HG03095 (cell line): ENCODE results near the gene PLEKHA6.

Experiments used
- ATAC-seq: cut with Tn5 transposase; IDR thresholded peaks from one replicate; pipeline ENCODE4 v1.9.1; 2021; ENCODE audit warnings: moderate library complexity; ENCODE audit not compliant: unreplicated experiment

The PLEKHA6 gene

DNA sequence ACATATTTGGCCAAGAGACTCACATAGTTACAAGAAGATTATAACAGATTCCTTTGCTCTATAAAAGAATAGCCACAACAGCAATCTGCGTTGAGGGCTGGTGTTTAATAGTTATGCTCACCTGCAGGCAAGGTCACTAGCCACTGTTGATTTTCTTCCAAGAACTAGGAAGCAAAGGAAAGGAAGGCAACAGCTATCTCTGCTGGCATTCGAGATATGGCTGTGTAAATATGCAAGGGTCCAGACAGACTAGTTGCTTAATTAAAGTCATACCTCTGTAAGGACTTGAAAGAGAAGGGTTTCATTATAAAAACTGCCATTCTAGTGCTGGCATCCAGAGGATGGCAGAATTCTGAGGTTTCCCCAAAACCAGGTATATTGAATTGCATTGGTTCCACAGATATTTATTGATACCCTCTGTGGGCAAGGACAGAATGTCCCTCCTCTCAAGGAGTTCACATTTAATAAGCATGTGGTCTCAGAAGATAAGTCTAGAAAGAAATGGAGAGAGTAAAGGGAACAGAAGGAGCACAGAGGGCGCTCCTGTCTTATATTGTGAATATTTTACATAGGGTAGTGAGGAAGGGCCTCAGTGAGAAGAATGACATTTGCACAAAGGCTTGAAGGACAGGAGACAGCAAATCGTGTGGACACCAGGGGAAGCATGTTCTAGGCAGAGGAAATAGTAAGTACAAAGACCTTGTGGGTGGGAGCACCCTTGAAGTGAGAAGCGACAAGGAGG lies 23.6 kb upstream of the PLEKHA6 start:
- no peak for ATAC-seq

DNA sequence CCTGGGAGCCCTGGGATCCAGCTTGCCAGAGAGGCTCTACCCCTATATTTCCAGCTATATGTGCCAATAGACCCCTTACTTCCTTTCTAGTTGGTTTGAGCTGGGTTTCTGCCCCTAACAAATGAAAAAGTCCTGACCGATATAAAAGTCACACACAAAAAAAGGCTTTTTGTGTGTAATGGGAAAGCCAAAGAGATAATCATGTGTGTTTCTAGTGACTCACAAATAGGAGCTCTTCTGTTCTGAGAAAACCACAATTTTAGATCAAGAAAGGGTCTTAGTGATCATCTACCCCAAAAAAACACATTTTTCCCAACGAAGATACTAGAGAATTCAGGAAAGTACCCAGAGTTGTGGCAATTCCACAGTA lies 23.0 kb upstream of the PLEKHA6 start:
- ATAC-seq: no peak

DNA sequence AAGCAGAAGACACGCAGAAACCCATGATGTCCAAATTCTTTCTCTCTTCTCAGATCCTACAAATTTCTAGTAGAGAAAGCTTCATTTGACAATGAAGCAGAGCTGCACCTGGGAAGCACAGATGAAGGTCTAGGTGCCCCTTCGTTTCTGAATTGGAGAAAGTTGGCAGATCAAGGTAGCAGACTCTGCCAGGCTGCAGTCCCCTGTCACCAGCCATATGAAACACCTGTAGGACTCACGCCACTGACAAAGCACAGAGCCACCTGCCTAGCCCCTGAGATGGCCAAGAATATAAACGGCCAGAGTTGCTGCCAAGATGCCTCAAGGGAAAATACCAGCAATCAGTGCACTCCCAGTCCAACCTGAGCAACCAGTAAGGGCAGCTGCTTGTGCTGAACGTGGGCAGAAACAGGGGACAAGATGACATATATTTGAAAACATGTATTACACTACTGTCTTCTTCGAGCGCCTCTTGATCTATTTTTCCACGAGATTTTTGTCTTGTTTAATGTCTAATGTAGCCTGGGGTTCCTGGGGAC lies 20.6 kb upstream of the PLEKHA6 start:
- ATAC-seq: no peak

DNA sequence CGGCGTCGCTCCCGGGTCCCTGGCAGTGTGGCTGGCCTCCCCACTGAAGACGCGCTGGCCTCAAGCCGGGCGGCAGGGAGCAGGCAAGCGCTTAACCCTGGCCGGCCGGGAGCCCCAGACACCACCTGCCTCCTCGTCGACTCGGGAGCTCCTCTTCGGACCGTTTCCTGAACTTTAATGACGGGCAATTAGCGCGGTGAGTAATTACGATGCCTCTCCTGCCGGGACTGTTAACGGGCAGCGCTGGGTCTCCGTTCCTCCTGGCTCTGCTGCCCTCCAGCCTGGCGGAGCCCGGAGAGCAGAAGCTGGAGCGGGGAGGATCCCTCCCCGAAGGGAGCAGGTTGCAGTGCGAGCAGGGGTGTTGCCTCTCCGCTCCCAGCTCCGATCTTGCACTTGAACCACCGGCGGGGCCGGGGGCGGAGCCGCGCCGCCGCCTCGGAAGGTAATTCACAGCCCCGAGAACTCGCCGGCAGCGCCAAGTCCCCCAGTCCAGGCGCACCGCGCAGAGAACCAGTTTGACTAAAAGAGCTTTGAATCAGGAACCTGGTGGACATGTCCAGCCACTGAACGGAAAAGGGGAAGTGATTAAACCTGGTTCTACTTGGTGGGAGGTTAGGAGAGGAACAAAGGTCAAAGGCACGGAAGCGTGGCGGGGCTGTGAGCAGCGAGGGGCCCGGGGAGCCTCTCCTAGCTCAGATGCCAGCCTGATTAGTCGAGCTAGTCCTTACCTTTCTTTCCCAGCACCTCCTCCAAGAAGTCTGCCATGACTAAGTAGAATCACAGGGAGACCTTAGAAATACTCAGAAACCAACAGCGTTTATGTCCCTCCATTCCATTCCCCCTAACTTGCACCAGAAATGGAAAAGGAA lies 18.3 kb upstream of the PLEKHA6 start:
- peak; percentile 60 for ATAC-seq

DNA sequence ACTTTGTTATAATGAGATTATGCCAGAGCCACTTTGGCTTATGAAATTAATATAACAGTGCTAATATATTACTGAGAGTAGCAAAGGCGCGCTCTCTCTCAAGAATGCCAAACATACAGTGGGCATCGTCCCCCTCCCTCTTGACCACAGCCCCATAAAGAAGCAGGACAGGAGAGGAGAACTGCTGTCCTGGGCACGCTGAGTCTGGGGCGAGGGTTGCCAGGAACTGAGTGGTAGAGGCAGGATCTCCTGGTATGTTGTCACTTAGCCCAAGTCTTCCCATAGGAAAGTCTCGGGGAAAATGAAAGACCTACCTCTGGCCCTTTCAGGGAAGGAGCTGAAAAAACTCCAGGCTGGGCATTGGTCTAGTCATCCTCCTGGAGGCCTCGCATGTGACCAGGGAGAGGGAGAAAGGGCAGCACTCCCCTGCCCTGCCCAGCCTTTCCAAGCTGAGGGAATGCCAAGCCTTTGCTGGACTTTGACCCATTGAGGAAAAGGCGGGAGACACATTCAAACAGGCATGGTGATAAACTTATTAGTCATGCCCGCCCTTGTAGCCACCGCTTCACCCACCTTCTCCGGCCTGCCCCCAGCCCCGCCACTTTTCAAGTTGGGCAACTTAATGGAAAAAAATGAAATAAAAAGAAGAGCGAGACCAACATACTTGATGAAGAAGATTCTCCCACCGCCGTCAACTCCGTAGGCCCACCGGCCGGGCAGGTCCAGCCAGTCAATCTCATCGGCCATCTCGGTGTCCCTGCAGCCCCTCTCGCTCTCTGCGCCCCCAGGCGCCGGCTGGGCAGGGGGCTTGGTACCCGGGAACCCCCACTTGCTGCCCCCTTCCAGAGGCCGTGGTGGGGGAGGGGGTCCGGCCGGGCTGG lies 17.4 kb upstream of the PLEKHA6 start:
- no peak for ATAC-seq

DNA sequence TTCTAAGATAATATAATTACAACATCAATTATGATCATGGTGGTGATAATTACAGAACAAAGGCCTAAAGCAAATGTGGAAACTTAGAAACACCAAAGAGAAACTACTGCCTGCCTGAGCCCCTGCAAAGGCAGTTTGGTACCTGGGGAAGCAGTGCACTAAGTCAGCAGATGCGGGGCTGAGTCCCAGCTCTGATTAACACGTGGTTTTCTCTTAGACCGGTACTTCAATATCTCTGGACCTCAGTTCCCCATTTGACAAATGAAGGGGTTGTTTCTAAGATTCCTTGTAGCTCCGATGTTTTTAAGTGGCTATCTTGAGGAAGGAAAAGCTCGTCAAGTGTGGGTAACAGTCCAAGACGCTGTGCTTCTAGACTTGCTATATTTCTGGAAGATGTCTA lies 16.7 kb upstream of the PLEKHA6 start:
- no peak for ATAC-seq

DNA sequence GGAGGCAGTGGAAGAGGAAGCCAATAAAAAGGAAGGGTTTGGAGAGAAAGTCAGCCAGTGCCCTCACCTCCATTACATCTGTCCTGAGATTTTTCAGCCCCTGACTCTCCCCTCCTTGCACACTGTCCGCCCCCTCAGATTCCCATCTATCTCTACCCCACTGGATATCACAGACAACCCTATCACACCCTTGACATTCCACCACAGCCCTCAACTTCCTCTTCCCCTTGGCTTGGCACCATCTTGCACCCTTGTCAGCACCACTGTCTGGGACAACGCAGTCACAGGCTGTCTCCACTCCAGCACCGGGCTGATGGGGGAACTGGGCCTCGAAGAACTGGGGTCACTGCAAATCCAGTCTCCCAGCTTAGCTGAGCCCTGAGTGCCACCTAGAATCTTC lies 14.2 kb upstream of the PLEKHA6 start:
- no peak for ATAC-seq

DNA sequence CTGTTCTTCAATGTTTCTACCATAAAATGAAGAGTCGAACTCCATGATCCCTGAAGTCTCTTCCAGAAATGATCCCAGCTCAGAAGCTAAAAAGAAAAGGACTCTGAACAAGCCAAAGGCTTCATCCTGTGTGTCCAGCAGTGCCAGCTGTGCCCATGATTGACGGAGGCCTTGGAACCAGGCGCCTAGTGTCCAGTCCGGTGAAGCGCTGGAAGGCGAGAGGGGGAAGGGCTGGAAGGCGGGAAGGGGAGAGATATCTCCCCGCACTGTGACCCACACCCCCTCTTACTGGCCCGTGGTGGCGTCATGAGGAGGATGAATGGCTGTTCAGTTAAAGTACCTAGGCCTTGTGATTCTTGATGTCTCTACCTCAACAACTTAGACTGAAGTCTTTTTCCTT lies 10.4 kb upstream of the PLEKHA6 start:
- ATAC-seq: no peak

DNA sequence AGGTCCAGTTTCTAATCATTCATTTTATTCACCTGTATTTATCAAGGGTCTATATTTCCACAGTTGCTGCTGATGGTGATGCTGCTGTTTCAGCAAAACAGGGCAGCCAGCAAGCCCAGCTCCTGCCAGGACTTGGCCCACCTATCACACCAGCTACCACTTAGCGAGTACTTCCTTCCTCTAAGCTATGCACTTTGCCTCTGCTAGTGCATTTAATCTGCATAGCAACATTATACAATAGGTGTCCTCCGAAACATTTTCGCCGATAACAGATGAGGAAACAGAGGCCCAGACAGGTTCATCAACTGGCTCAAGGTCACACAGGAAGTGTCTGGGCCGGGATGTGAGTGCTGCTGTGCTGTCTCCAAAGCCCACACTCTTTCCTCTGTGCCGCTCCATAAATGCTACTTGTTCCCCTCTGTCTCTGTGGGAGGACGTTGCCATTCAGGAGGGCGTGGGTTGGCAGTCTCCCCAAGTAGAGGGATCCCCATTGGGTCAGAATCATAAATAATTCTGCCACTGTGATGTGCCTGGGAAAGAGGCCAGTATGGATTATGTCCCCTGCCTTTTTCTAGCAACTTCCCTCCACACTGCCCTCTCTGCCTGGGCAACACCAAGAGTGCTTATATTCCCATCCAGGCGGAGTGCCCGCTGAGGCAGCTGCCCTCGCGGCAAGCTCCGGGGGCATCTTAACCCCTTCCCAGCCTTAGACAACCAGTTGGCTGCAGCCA lies 9.4 kb upstream of the PLEKHA6 start:
- no peak for ATAC-seq

DNA sequence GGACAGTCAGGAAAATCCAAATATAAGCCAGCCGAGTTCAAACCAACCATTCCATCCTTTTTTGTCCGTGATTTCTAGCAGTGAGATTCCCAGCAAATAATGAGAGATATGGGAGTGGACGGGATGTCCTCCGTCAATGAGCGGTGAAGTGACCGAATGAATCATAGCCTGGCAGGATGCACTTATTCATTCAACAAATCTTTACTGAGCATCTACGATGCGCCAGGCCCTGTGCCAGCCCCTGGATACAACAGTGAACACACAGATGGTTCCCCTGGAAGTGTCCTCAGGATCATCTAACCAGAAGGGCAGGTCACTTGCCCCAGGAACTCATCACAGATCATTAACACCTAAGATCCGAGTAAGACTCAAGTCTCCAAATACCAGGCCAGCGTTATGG lies 8.2 kb upstream of the PLEKHA6 start:
- ATAC-seq: no peak

DNA sequence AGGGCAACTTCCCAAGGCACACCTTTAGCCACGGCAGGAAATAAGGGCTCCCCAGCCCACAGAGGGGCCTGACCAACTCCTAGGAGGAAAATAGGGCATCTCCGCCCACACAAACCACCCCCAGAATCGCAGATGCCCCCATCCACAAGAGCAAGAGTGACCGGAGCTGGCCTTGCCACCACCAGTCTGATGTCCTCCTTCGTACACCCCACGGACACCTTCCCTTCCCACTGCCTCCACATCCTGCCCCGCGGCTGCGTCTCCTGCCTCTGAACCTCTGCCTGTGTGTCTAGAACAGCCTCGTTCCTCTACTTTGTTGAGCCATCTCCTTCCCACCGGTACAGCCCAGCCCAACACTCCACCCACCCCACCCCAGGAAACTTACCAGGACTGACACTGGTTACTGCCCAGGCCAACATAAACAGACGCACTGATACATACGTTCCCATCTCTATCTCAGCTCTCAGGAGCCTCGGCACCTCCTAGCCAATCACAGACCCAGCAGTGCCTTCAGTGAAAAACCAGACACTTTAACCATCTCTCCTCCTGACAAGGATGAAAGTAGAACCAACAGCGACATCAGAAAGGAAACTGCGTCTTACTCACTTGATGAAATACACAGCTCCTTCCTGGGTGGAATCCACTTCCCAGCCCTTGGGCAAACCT lies 7.6 kb upstream of the PLEKHA6 start:
- no peak for ATAC-seq

DNA sequence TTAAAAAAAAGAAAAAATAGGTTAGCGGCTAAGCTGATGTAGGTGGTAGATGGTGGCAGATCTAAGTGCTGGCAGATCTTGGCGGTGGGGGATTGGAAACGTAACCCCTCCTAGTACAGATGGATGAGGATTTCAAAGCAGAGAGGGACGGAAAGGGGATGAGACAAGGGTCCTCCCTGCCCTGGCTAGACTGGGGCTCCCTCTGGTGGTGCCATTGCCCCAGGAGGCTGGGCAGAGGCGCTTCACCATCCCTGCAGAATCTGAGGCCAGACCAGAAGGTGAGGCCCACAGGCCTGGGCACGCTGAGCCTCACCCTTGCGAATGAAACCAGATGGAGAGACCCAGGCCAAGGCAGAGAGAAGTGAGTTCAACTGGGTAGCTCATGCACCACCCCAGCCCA lies 7.0 kb upstream of the PLEKHA6 start:
- ATAC-seq: no peak

DNA sequence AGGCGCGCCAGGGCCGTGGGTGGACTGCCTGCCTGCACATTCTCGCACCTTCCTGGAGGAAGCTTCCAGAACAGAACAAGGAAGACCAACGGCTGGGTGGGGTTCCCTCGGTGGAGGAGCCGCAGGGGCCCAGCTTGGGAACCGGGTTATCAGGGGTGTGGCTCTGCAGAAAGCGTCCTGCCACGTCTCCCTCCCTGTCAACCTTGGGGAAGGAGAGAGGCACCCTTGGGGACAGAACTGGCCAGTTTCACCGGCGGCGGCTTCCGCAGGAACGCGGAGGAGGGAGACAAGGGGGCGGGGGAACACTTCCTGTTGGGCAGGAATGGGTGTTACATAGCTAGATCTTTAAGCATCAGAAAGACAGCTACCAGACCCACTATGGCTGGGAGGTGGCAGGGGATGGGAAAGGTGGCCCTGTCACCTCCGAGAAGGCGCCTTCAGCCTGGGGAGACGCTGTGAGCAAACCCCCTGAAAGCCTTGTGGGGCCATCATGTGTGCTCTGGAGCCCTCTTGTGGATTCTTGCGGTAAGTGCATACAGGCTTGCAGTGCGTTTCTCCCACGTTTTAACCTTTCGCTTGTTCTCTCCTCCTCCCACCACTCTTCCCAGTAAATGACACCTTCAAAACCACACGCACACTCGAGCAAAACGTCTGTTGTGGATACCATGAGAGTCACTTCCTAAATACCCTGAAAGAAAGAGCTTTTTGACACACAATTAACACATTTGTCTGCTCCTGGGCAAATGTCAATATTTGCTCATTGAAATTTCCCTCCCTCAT lies 3.8 kb upstream of the PLEKHA6 start:
- ATAC-seq: peak; percentile 61

DNA sequence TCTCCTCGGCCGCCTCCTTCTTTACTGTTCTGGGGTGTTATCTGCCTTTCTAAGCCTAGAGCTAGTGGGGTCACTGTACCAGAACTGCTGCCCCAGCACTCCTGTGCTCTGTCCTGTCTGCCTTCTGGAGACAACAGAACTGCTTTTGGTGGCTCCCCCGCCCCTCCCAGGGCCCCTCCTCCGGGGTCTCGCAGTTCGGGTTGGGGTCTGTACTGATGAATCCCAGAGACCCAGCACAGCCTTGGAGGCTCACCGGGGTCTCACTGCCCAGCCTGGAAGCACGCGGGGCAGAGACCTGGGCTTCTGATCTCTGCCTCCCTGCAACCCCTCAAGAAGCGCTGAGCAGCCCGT lies 3.2 kb upstream of the PLEKHA6 start:
- no peak for ATAC-seq

DNA sequence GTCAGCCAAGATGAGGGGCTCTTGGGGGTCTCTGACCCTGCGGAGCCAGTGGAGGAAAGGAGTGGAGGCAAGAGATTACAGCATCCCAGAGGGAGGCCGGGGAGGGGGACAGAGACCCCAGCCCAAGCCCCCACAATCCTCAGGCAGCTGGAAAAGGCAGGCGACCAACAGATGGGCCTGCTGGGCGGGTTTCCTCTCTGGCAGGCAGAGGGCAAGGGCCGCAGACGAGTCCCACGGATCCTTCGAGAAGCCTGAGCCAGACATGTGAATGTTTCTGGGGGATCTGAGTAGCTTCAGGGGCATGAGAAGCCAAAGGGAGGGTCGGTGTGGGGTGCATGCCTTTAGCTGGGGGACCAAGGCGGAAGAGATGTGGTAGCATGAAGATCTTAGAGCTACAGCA lies 2.1 kb upstream of the PLEKHA6 start:
- ATAC-seq: no peak

DNA sequence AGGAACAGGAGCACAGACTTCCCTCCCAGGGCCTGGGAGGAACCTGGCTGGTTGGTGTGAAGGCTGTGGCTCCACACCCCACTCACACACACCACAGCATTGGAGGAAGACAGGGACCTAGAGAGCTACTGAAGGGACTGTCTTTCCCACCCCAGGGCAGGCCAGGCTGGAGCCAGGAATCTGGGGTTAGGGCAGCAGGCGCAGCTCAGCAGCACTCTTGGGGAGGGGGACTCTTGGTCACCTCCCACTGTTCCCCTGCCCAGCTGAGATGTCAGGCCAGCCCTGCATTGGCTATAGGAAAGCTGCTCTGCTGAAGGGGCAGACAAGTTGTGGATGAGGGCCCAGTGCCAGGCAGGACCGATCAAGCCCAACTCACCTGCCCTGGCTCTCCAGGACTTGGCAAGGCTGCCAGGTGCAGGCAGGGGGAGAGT lies 1.6 kb upstream of the PLEKHA6 start:
- no peak for ATAC-seq

DNA sequence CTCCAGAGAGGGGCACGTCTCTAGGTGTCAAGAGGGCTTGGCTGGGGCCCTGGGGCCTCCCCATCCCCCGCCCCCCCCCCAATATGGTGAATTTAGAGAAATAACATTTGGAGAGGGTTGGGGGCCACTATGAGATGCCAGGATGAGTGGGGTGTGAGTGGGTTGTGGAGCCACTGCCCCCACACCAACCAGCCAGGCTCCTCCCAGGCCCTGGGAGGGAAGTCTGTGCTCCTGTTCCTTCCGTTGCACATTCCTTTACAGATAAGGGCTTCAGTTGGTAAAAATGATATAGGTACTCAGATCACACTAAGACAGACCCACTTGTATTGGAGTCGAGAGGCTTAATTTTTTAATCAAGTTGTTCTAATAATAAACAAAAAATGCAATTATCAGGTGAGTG lies 585 bp upstream of the PLEKHA6 start:
- no peak for ATAC-seq

DNA sequence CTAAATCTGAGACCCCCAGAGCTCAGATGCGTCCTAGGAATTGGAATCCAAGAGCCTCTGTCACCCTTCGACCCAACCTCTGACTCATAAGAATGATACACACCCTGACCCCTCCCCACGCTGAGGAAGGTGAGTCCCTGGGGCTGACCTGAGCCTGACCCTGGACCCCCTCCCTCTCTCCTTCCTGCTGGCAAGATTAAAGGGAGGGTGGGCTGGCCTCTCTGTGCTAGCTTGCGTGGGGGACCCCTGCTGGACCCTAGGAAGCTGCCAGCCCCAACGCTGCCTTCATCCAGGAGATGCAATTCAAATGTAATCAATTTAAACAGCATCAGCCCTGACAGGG lies 627 bp downstream of the PLEKHA6 start:
- no peak for ATAC-seq

DNA sequence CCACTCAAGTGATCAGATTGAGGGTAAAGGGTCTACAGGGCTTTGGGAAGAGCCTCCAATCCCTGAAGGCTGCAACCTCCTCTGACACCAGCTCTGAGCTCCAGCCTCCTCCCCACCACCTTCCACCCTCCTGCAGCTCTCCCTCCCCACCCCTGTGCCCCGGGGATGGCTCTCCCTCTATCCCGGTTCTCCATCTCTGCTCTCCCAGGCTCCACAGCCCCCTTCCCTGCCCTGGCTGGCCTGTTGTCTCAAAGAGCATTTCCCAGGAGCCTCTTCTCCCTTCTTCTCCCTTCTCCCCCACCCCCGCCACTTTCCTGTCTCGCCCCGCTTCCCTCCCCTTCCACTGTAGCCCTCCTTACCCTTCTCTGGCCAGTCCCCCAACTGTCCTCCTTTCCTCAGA lies 1.1 kb downstream of the PLEKHA6 start:
- ATAC-seq: no peak
